Esophagus muscularis mucosa (tissue), 3 donors: ENCODE measurements around the gene GPAT2.
"Not testable (repeated sequence)": the region's sequence is repeated elsewhere in the genome, so short reads cannot be mapped to it uniquely, and the experiment has no call there.

ENCODE experiments used
- CTCF ChIP-seq, 3 experiments: fragments of 200-600 bp in 2 of 3; fragments of 450-650 bp in 1 of 3; sonication (generic) in 2 of 3; IDR thresholded peaks; one replicate each; pipeline ENCODE4 v1.5.1; 2017 to 2019; ENCODE audit warnings: antibody characterized with exemption in 3 of 3, mild to moderate bottlenecking in 2 of 3, moderate library complexity in 1 of 3
- POLR2A ChIP-seq: fragments of 450-650 bp; IDR thresholded peaks from one replicate; pipeline ENCODE4 v1.6.1; 2017; ENCODE audit warnings: antibody characterized with exemption, moderate library complexity, mild to moderate bottlenecking, low read depth
- POLR2AphosphoS5 ChIP-seq, 2 donors: sonication (generic); formaldehyde crosslinking; IDR thresholded peaks; one replicate each; pipeline ENCODE4 v1.6.1; 2017; ENCODE audit warnings: antibody characterized with exemption in 2 of 2

- not testable (repeated sequence) for TF ChIP-seq CTCF (IDR thresholded peaks at IDR 0.05); POLR2AphosphoS5 (IDR thresholded peaks at IDR 0.05); POLR2A
Observed at GRCh38 chr2:96008051-96008450, 26.7 kb downstream of the GPAT2 start.
